Effector CD4-positive, alpha-beta T cell (primary cell): ENCODE results near the gene LIMCH1.
"Not testable (repeated sequence)": the region's sequence is repeated elsewhere in the genome, so short reads cannot be mapped to it uniquely, and the experiment has no call there.

Source experiments
- DNase-seq: peaks from one replicate; pipeline ENCODE4 v3.0.0-alpha.2; 2020

Gene LIMCH1

DNA sequence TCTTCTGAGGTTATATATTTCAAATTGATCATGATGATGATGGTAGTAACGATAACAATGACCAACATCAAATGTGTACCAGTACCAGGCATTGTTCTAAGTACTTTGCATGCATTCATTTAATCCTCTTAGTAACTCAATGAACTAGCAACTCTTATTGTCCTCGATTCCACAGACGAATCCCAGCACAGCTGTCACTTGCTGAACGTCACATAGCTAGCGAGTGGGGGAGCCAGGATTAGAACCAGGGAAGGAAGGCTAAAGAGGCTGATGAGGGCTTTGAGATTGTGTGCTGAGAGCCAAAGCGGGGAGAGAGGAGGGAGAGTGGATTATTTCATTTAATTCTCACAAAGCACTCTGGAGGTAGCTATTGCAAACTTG lies 106.9 kb downstream of the LIMCH1 start:
- DNase-seq = no peak

DNA sequence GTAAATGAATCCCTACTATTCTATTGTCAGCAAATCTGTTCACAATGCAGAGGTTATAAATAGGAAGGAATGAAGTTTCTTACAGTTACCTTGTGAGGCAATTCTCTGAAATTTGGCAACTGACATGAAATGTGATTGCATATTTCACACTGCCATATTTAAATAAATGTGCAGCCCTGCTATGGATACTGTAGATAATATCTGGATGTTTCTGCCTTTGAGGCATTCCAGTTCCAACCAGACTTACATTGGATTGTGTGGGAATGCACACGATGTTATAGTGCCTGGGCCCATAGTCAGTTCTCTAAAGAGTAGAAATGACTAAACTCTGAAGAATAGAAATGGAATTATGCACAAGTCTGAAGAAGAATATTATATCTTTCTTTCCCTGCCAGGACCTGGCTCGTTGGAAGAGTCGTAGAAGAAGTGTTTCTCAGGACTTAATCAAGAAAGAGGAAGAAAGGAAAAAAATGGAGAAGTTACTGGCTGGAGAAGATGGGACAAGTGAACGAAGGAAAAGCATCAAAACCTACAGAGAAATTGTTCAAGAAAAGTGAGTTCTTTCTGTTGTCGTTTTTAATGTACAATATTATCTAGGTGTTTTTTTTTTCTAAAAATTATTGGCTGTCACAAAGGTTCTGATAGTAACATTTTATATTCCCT lies 107.9 kb downstream of the LIMCH1 start:
- DNase-seq = no peak

DNA sequence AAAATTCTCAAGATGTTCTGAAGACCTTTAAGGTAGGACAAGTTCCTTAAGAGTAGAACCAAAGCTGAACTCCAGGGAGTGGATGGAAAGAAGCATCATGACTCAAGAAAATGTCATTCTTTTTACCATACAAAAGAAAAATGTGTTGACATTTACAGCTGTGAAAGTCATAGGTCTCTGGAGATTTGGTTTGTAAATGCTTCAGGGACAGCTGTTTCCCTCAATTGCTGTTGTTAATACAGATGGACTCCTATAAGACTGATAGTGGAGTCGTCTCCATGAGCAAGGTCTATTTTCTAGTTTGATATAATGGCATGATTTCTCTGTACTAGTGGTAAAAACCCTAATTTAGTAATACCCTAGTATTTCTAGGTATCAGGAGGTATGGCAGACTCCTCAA lies 108.9 kb downstream of the LIMCH1 start:
- no peak for DNase-seq

DNA sequence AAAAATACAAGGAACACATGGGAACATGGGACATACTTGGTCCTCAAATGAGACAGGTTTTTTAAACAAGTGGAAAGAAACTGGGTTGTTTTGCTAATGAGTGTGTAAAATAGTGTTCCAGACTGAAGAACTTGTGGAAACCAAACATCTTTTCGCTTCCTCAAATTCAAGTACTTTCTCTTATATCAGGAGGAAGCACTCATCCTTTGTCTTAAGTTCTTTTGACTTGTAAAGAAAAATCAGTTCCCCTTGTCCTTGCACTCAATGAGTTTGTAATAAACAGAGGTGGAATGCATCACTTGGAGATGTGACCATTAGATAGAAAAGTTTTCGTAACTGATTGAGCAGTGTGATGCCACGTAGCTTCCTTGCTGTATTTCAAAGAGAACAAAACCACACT lies 109.4 kb downstream of the LIMCH1 start:
- no peak for DNase-seq

DNA sequence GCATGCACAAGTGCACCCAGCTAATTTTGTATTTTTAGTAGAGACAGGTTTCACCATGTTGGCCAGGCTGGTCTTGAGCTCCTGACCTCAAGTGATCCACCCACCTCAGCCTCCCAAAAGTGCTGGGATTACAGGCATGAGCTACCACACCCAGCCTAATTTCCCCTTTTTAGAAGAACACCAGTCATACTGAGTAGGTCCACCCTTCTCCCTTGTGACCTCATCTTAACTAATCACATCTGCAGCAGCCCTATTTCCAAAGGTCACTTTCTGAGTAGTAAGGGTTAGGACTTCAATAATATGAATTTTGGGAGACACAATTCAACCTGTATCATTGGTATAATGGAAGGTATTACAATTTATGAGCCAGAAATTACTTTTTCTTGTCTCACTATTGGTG lies 113.2 kb downstream of the LIMCH1 start:
- DNase-seq = not testable (repeated sequence)

DNA sequence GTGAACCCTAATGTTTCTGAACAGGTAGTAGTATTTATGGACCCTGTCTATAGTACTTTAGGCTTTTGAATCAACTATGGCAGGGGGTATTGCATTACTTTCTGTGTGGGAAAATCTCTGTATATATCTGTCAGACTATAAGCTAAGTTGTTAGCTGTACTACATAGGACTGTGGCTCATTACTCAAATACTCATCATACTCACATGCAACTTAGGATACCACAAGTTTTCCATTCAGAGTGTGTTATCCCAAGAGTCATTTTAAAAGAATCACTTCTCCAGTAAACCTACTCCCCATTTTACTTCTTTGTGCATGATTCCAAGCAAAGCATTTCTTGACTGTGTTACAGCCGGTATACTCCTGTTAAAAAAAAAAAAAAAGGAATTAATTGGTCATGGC lies 115.0 kb downstream of the LIMCH1 start:
- no peak for DNase-seq

DNA sequence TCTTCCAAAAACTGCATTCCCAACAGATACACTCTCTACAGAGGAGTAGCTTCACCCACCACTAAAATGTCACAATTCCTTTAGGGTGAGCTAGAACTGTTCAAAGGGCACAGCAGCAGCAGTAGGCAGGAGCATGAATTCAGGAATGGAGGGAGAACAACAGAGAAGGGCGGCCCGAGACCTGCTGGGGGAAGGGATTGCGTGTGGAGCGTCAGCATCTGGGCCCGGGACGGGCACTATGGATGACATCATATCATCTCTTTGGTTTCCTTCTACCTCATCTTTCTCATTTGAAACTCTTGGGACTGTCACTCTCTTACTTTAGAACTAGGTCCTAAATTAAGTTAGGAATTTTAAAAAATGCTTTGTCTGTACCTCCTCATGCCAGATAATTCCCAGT lies 115.6 kb downstream of the LIMCH1 start:
- no peak for DNase-seq

DNA sequence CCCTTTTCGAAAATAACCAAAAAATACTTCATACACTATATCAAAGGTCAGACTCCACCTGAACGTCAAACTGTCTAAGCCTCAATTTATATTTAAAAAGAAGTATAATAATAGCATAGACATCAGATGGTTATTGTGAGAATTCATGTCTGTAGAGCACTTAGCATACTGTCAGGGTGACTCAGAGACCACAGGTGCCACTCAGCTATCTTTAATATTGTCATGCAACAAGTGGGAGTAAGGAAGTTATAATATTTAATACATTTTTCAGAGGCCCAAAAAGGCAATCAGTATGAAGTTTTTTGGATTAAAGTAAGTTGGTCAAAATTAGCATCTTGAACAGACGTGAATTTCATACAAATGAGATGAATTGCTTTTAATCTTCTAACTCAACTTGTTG lies 117.2 kb downstream of the LIMCH1 start:
- no peak for DNase-seq

DNA sequence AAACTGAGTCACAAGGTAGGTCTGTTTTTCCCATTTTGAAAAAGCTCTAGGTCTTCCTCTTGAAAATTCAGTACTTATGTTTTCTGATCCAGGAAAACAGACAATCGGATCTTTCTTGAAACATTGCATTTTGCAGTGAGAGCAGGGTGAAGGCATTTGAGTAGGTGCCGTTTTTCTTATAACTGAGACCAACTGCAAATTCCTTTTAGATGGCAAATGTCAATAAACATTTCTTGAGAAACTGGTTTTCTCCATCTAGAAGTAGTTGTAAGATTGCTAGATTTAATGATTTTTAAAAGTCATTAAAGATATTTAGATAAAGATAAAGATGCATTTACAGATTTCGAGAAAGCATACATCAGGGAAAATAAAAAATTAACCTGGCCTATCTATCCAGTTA lies 118.1 kb downstream of the LIMCH1 start:
- no peak for DNase-seq

DNA sequence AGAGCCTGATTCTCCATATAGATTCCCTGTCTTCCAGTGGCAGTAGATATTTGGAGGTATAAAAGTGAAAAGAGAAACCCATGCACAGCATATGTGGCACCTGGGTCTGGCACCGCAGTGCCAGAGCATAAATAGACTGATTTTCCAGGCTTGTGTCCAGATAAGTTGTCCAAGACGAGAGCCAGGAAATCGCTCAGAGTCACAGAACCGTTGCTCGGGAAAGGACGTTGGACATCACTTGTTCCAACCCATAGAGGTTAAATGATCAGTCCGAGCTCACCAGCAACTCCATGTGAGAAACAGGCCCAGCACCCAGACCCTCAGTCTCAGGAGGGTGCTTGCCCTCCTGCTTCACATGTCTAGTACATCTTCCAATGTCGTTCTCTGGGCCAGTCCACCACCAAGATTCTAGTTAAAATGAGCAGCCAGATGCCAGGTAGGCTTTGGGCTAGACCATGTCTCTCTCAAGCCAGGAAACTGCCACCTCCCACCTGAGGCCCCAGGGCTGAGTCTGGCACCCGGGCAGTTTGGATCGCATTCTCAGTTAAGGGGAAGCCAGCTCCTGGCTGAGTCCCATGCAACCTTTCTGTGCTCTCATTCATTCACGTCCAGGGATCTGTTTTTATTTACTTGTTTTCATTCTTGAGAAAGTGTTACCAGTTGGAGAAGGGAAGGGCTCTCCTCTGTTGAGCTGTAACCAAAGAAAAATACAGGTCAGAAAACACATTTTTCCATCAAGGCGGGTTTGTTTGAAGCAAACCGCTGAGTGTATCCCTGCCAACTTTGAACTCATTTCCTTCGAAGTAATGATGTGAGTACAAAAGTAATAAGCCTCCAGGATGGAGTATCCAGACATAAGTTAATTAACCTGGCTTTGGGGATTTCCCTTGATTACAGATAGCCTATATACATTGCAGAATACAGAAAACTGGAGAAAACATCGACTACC lies 118.9 kb downstream of the LIMCH1 start:
- DNase-seq = no peak

DNA sequence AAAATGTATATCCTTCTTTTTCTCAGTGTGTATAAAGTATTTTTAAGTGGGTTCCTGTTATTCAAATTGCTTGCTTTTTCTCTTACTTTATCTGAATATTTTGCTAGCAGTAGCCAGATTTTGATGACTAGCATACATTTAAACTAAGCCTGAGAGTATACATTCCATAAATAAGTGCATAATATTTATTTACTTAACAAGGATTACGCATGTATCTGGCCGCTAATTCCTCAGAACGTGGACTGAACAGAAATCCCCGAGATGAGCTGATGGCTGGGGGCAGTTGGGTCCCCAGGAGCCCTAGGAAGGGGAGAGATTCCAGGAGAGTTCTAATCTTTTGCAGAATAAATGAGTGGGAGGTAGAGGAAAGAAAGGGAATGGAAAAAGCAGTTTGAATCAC lies 119.6 kb downstream of the LIMCH1 start:
- no peak for DNase-seq

DNA sequence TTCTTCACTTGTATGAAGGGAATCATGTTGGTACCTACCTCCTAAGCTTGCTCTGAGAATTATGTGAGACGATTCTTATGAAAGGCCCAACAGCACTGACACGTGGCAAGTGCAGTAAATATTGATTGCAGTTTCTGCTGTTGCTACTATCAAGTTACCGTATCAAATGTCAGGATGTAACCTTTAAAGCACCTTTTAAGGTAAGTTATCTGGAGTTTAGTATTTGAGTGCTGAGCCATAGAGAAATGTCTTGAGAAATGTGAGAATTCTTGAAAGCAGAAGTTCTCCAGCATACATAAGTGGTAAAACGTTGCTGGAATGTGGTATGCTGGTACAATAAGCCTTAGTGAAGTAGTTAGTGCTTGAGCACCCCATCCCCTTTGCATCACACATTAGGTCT lies 120.2 kb downstream of the LIMCH1 start:
- DNase-seq = no peak

DNA sequence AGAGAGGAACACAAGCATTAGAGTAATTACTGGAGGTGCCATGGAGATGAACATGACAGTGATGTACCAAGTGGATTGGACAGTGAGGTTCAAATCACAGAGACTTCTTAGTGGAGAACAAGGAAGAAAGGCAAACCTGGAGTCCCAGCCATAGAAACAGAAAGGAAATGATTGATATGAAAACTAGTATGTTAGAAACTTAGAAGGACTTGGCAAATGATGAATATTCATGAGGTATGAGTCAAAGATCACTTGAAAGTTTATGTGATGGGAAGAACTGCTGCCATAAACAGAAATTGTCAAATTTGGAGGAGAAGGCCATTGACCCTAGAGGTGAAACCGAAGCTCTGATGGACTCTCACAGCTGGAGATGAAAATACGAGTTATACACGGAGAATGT lies 122.4 kb downstream of the LIMCH1 start:
- no peak for DNase-seq

DNA sequence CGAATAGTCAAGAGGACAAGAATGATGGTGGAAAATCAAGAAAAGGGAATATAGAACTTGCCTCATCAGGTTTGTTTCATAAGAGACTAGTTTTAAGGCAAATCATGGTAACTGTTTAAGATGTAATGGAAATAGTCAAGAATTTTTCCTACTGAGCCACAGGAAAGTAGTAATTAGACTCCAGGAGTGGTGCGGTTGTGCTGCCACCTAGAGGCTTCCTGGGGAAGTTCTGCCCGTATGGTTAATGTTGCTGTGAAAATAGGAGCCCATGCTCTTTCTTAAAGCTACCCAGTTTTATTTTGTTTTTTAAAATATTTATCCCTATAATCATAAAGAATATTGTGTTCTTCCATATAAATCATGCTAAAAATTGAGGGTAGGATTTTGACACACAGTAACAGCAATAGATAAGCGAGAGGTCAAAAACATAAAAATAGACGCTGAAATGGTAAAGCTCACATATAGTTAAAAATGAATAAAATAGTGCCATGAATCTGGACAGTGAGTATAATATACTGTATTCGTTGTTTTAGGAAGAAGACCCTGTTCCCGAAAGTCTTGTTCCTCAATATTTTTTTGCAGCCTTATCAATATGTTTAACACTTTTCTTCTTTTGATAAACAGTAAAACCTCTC lies 123.6 kb downstream of the LIMCH1 start:
- DNase-seq = no peak

DNA sequence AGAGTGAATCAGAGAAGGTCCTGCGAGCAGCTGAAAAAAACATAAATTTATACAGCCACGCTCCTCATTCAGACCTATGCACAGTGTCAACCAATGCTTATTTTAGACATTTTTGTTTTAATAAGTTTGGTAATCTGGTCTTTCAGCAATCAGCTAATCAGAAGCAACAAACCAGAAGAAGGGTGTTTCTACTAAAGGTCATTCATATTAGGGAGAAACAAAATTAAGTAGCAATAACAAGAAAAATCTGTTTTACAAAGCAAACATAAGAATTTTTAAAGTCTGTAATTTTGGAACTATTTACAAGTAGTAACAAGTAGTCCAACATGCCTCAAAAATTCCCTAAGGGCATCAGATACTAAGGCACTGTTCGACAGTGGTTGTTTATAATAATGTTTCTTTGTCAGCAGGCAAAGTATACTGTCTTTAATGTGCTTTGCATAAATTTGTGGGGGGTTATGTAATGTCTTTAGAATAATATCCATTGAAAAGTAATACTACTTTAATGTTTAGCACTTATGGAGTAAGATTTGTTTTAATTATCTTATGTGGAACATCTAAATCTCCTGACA lies 127.8 kb downstream of the LIMCH1 start:
- no peak for DNase-seq

DNA sequence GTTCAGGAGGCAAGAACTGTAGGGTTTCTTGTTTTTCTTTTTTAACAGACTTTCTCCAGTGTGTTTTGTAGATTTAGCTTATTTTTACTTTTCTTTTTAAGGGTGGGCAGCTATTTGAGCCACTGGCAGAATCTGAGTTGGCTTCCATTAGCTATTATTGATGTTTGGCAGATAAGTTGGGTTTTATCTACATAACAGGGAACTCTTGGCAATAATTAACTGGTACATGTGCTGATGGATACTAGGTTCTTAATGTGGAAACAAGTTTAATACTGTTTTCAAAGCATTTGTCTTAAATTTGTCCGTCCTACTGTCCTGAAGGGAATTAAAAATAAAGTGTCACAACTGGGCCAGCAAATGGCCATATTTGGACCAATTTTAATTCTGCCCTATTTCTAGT lies 130.1 kb downstream of the LIMCH1 start:
- DNase-seq = no peak

DNA sequence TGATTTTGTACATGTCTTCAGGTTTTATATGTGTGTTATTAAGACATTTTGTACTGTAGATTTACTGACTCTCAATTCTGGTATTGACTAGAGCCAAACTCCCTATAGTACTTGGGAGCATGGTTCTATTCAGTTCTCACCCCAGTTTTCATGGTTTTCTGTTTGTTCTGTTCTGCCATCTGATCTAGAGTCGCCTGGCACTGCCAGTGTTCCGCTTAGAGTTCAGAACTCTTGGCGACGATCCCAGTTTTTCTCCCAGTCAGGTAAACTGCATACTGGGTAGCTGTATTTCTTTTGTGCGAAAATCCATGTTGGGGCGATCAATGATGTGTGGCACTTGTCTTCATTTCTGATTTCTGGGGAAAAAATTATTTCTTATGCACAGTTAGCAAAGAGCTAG lies 132.6 kb downstream of the LIMCH1 start:
- DNase-seq = no peak

DNA sequence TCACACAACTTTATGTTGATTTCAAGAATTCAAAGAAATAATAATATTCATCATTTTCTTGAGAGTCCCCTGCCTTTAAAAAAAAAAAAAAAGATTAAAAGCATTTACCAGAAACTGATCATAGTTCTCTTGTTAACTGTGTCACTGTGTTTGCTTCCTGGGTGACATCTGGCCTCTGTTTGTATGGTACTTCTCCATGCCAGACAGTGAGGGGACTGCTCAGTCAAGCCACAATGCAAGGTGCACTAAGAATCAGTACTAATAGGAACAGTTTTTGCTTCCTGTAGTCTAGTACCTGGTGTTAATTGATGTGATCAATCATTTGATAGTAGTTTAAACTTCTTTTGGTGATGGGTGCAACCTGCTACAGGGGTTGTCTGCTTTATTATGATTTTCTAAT lies 133.0 kb downstream of the LIMCH1 start:
- DNase-seq = no peak

DNA sequence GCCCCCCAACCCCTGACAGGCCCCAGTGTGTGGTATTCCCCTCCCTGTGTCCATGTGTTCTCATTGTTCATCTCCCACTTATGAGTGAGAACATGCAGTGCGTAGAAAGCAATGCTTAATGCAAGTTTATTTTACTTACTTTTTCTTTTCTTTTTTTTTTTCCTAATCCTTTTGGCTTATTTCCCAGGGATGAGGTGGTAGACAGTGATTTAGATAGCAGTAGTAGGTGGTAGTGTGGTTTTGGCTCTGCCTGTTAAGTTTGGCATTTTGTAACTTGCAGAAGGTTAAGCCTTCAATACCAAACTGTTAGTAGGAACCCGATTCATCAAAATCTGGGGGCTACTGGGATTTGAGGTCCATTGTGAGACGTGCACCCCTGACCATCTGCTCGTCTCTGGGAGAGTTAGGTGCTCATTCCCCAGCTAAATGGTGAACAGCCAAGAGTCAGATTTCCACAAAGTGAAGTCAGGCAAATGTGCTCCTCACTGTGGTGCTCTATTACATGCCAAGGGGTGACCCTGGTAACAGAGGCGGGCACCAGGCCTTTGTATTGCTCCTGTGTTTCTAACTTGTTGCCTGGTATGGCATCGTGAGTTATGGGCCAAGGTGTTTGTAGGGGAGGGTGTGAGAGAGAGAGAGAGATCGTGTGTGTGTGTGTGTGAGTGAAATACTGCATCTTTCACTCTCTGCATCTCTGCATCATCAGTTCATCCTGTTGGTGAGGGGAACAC lies 140.3 kb downstream of the LIMCH1 start:
- no peak for DNase-seq

DNA sequence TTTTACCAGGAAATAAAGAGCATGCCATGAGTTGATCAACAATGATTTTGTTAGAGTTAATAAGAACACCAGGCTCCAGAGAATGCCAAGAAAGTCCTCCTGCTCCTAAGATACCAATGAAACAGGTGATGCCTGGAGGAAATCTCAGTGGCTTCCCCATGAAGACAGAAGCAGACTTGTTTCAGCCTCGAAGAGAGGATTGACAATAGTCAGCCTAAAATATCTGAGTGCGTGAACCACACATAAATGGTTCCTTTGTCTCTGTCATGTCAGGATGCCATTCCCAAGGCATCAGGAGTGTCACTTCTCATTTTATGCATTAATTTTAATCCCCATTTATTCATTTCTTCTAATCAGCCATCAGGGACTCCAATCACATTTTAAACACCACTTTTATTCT lies 141.0 kb downstream of the LIMCH1 start:
- no peak for DNase-seq

DNA sequence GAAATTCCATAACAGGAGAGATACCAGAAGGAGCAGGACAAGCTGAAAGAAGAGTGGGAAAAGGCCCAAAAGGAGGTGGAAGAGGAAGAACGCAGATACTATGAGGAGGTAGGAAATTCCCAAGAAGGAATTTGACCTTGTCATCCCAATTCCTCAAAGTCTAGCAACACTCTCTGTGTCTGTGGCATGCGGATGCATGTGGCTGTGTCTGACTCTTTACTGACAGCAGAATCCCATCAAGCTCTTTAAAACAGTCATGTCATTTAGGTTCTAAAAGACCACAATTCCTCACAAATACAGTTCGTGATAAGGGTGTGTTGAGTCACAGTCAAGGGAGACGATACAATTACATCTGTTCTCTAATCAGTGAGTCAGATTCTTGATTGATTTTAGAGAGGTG lies 142.0 kb downstream of the LIMCH1 start:
- DNase-seq = no peak

DNA sequence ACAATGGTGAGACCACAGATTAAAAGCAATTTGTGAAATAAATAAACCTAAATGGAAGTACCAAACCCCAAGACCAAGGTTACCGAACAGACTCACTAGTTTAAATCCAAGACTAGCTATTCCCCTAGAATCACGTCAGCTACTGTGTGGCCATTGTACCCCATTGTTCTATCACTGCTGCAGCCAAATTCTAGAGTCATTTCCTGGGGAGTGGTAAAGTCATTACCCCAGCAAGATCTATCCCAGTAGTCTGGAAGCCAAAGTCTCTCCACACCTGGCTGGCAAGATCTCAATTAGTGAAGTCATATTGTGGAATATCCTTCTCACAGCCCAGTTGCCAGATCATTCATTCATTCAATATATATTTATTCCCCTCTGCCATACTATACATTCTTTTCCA lies 143.1 kb downstream of the LIMCH1 start:
- DNase-seq = no peak

DNA sequence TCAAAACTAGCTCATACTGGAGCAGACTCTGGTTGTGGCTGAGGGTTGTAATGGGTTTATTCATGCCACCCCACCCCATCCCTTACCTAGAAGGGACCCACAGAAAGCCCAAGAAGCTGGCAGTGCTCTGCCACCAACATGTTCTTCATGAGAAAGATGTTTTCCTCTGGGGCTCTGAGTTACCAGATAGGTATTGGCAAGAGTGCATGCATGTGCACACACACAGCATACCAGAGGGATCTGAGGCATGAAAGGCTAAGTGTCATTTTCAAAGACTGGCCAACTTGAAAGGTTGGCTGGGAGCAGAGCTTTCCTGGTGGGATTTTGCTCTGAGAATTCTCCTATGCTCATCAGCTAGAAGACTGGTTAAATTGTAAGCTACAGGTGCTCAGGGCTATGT lies 145.4 kb downstream of the LIMCH1 start:
- no peak for DNase-seq
